Measurements from ENCODE around the gene CFAP91.

- TF ChIP-seq POLR2A (IDR thresholded peaks at IDR 0.05) (no peak), CTCF (IDR thresholded peaks at IDR 0.05) (no peak), EP300 (IDR thresholded peaks at IDR 0.05) (no peak)
Observed at GRCh38 chr3:119723022-119723421, 20.2 kb downstream of the CFAP91 start.

Data from tibial nerve (tissue), 4 donors.